SK-N-SH (cell line): ENCODE results near the gene PIEZO2. TPM values are rescaled to one million over a fixed set of nuclear protein-coding genes. Genes with fewer than 3 reads are reported as not detected.

Experiments used
- CTCF ChIA-PET: fragments of 300-600, 350-600 bp; formaldehyde crosslinking; extraction: SDS; loops from one replicate; lab custom pipeline; 2021; lab: Yijun Ruan, JAX
- POLR2A ChIA-PET: fragments of 350-600 bp; sonication (Branson Sonifier 250); formaldehyde crosslinking; extraction: SDS; loops from one replicate; lab custom pipeline; 2020; ENCODE audit warnings: antibody characterized with exemption, inconsistent platforms; lab: Yijun Ruan, JAX
- DNase-seq: peaks from one replicate; pipeline ENCODE4 v3.0.0; 2012
- H2AFZ ChIP-seq: fragments of 200-600 bp; sonication (generic); 2 replicates; pipeline ENCODE4 v1.8.1; 2016; ENCODE audit warnings: antibody characterized with exemption, mild to moderate bottlenecking, low read depth
- H3F3A ChIP-seq: fragments of 200-600 bp; sonication (generic); replicated peaks from 2 replicates; pipeline ENCODE3; 2016; ENCODE audit warnings: antibody characterized with exemption, mild to moderate bottlenecking; ENCODE audit not compliant: insufficient read depth
- H3K27ac ChIP-seq, 2 experiments: fragments of 200-500 bp in 1 of 2; fragments of 200-600 bp in 1 of 2; sonication (Bioruptor generic) in 1 of 2; sonication (generic), shearing (Covaris generic) in 1 of 2; 2 replicates each; pipeline versions ENCODE4 v1.5.1 to v1.6.1; 2014 to 2016; ENCODE audit warnings: low read depth in 2 of 2, inconsistent platforms in 1 of 2, low read length in 1 of 2, mild to moderate bottlenecking in 1 of 2, mixed read lengths in 1 of 2
- H3K27me3 ChIP-seq: fragments of 200-600 bp; sonication (generic), shearing (Covaris generic); 2 replicates; pipeline ENCODE4 v1.6.1; 2016; ENCODE audit warnings: mixed run types; ENCODE audit not compliant: insufficient read depth
- H3K36me3 ChIP-seq, 2 experiments: fragments of 200-500 bp in 1 of 2; fragments of 200-600 bp in 1 of 2; sonication (Bioruptor generic) in 1 of 2; sonication (generic) in 1 of 2; replicated peaks in 1 of 2; 2 replicates each; pipeline versions ENCODE3 to v1.5.1; 2014 to 2016; ENCODE audit warnings: low read length in 1 of 2, mild to moderate bottlenecking in 1 of 2; ENCODE audit not compliant: insufficient read depth in 2 of 2, control insufficient read depth in 1 of 2
- H3K4me1 ChIP-seq, 2 experiments: fragments of 200-500 bp in 1 of 2; fragments of 200-600 bp in 1 of 2; sonication (Bioruptor generic) in 1 of 2; sonication (generic), shearing (Covaris generic) in 1 of 2; 2 replicates each; pipeline versions ENCODE4 v1.5.1 to v1.6.1; 2014 to 2016; ENCODE audit warnings: low read depth in 1 of 2, low read length in 1 of 2, mixed run types in 1 of 2; ENCODE audit not compliant: insufficient read depth in 2 of 2, control insufficient read depth in 1 of 2
- H3K4me2 ChIP-seq: fragments of 200-600 bp; sonication (generic), shearing (Covaris generic); 2 replicates; pipeline ENCODE4 v1.6.1; 2017; ENCODE audit warnings: mixed run types
- H3K4me3 ChIP-seq, 2 experiments: fragments of 200-500 bp in 1 of 2; fragments of 200-600 bp in 1 of 2; sonication (Bioruptor generic) in 1 of 2; sonication (generic), shearing (Covaris generic) in 1 of 2; 2 replicates each; pipeline versions ENCODE4 v1.5.1 to v1.8.1; 2014 to 2016; ENCODE audit warnings: low read depth in 2 of 2, inconsistent platforms in 1 of 2, low read length in 1 of 2, mild to moderate bottlenecking in 1 of 2, mixed read lengths in 1 of 2, moderate library complexity in 1 of 2
- H3K79me2 ChIP-seq: fragments of 200-600 bp; sonication (generic); 2 replicates; pipeline ENCODE4 v1.8.1; 2017; ENCODE audit warnings: mild to moderate bottlenecking; ENCODE audit not compliant: insufficient read depth
- H3K9ac ChIP-seq: fragments of 200-600 bp; sonication (generic); 2 replicates; pipeline ENCODE4 v1.6.1; 2017; ENCODE audit warnings: mixed run types
- H3K9me2 ChIP-seq: fragments of 200-600 bp; sonication (generic); 2 replicates; pipeline ENCODE4 v1.6.1; 2017; ENCODE audit warnings: mixed run types
- H3K9me3 ChIP-seq: fragments of 200-600 bp; sonication (generic); 2 replicates; pipeline ENCODE4 v1.6.1; 2017; ENCODE audit warnings: mixed run types, mild to moderate bottlenecking, moderate library complexity
- H4K20me1 ChIP-seq: fragments of 200-600 bp; sonication (generic); 2 replicates; pipeline ENCODE4 v1.6.1; 2017; ENCODE audit warnings: mild to moderate bottlenecking, mixed run types; ENCODE audit not compliant: insufficient read depth
- ELF1 ChIP-seq: IDR thresholded peaks from 2 replicates; pipeline ENCODE4 v1.4.0; 2012
- EP300 ChIP-seq, 2 experiments: IDR thresholded peaks; 2 replicates each; pipeline versions ENCODE4 v1.4.0 to v1.6.1; 2012; ENCODE audit warnings: borderline replicate concordance in 1 of 2, low read depth in 1 of 2, low read length in 1 of 2
- EZH2phosphoT487 ChIP-seq: fragments of 200-600 bp; sonication (generic); IDR thresholded peaks from 2 replicates; pipeline ENCODE4 v1.6.1; 2017; ENCODE audit warnings: low read depth, mixed run types, mild to moderate bottlenecking, antibody characterized with exemption, moderate library complexity, borderline replicate concordance
- FOXM1 ChIP-seq: IDR thresholded peaks from 2 replicates; pipeline ENCODE4 v1.4.0; 2012; ENCODE audit warnings: low read depth, mild to moderate bottlenecking
- GABPA ChIP-seq: IDR thresholded peaks from 2 replicates; pipeline ENCODE4 v1.4.0; 2012; ENCODE audit warnings: low read depth, mild to moderate bottlenecking
- MEF2A ChIP-seq: IDR thresholded peaks from 2 replicates; pipeline ENCODE4 v1.4.0; 2012; ENCODE audit warnings: low read depth, borderline replicate concordance
- NFIC ChIP-seq: IDR thresholded peaks from 2 replicates; pipeline ENCODE4 v1.4.0; 2012; ENCODE audit warnings: borderline replicate concordance
- NRF1 ChIP-seq: IDR thresholded peaks from 2 replicates; pipeline ENCODE4 v1.6.1; 2012; ENCODE audit warnings: low read depth, mild to moderate bottlenecking, low read length
- RAD21 ChIP-seq: IDR thresholded peaks from 2 replicates; pipeline ENCODE4 v1.6.1; 2012; ENCODE audit warnings: mild to moderate bottlenecking, low read length
- RXRA ChIP-seq: IDR thresholded peaks from 2 replicates; pipeline ENCODE4 v1.4.0; 2012; ENCODE audit warnings: low read depth, mild to moderate bottlenecking, borderline replicate concordance
- SMC3 ChIP-seq: IDR thresholded peaks from 2 replicates; pipeline ENCODE4 v1.6.1; 2012; ENCODE audit warnings: low read depth, low read length, improper control_type of control experiment
- TAF1 ChIP-seq: IDR thresholded peaks from 2 replicates; pipeline ENCODE4 v1.6.1; 2012; ENCODE audit warnings: low read depth, mild to moderate bottlenecking, low read length, moderate library complexity, borderline replicate concordance
- TCF12 ChIP-seq: IDR thresholded peaks from 2 replicates; pipeline ENCODE4 v1.4.0; 2012
- TEAD4 ChIP-seq: IDR thresholded peaks from 2 replicates; pipeline ENCODE4 v1.4.0; 2012; ENCODE audit warnings: mild to moderate bottlenecking, borderline replicate concordance; ENCODE audit not compliant: insufficient read depth
- YY1 ChIP-seq: IDR thresholded peaks from 2 replicates; pipeline ENCODE4 v1.4.0; 2012; ENCODE audit warnings: low read depth, mild to moderate bottlenecking
- WGBS: methylation state at CpG from one replicate; pipeline ENCODE4 v1.1.6; 2017; ENCODE audit warnings: low lambda C conversion rate; 5-methylcytosine and 5-hydroxymethylcytosine counted together
- polyA plus RNA-seq, 3 experiments: library from polyadenylated mRNA; depleted of rRNA; stranded (reverse); fragments of >200 nt; gene quantifications; 2 replicates each; pipeline ENCODE4 v1.2.3, GENCODE V29; 2012
- TF ChIP-seq, protein P1 (sequence below): fragments of 150-350 bp; IDR thresholded peaks from 2 replicates; pipeline ENCODE4 v1.6.1; 2016; ENCODE audit warnings: mild to moderate bottlenecking, low read depth, low read length
- TF ChIP-seq, protein P2 (sequence below): IDR thresholded peaks from 2 replicates; pipeline ENCODE4; 2012
- TF ChIP-seq, protein P3 (sequence below): fragments of 150-350 bp; IDR thresholded peaks from 2 replicates; pipeline ENCODE4 v1.6.1; 2017; ENCODE audit warnings: antibody characterized with exemption, low read length, low read depth, borderline replicate concordance
- TF ChIP-seq, protein P4 (sequence below): IDR thresholded peaks from 2 replicates; pipeline ENCODE4 v1.4.0; 2012; ENCODE audit warnings: low read depth, borderline replicate concordance
- TF ChIP-seq, protein P5 (sequence below): fragments of 200-600 bp; sonication (generic); IDR thresholded peaks from 2 replicates; pipeline ENCODE4 v1.6.1; 2017; ENCODE audit warnings: antibody characterized with exemption, mild to moderate bottlenecking, moderate library complexity

The PIEZO2 gene
- polyA plus RNA-seq, 1 of the 3 experiments (the other 2 are of a cell fraction), result not detected

DNA sequence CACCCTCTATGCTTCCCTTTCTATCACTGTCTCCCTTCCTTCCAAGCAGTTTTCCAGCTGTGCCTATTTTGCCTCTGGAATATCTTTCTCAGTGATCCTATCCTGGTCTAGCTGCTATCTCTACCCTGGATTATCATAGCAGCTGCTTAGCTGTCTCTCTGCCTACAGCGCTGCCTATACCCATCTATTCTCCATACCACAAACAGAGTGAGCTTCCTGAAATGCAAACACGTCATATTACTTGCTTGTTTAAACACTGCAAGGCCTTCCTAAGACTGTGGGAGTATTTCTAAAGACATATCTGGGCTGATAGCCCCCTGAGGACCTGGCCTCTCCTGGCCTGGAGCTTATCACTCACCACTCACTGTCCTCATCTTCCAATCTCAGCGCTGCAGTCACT lies 403.4 kb downstream of the PIEZO2 start:
- TF ChIP-seq YY1 (no peak), FOXM1 (no peak), GABPA (no peak), NFIC (no peak), TAF1 (no peak), SMC3 (no peak)
- TF ChIP-seq, protein P1, sequence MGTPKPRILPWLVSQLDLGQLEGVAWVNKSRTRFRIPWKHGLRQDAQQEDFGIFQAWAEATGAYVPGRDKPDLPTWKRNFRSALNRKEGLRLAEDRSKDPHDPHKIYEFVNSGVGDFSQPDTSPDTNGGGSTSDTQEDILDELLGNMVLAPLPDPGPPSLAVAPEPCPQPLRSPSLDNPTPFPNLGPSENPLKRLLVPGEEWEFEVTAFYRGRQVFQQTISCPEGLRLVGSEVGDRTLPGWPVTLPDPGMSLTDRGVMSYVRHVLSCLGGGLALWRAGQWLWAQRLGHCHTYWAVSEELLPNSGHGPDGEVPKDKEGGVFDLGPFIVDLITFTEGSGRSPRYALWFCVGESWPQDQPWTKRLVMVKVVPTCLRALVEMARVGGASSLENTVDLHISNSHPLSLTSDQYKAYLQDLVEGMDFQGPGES, result no peak
- TF ChIP-seq, protein P2, sequence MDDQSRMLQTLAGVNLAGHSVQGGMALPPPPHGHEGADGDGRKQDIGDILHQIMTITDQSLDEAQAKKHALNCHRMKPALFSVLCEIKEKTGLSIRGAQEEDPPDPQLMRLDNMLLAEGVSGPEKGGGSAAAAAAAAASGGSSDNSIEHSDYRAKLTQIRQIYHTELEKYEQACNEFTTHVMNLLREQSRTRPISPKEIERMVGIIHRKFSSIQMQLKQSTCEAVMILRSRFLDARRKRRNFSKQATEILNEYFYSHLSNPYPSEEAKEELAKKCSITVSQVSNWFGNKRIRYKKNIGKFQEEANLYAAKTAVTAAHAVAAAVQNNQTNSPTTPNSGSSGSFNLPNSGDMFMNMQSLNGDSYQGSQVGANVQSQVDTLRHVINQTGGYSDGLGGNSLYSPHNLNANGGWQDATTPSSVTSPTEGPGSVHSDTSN, result no peak
- no peaks in the 10 kb centered on the region for H4K20me1 ChIP-seq
- no peaks in the 10 kb centered on the region for H3K79me2 ChIP-seq
- POLR2A ChIA-PET, result no interaction called here
- H3K27ac ChIP-seq, result no peak overlapping the region
- H3K9me2 ChIP-seq, result no peaks in the 10 kb centered on the region
- H3K9ac ChIP-seq, result no peak overlapping the region
- no peaks in the 10 kb centered on the region for H3K36me3 ChIP-seq
- H3K27me3 ChIP-seq, result peaks cover 8% of the 10 kb centered on the region; the same call in 1 of the 2 replicates
- H2AFZ ChIP-seq, result no peak overlapping the region
- H3K9me3 ChIP-seq, result no peaks in the 10 kb centered on the region
- no peaks in the 10 kb centered on the region for H3F3A ChIP-seq
- H3K4me3 ChIP-seq, result no peak overlapping the region
- DNase-seq, result no peak
- whole genome bisulfite sequencing, result 6% methylated on average over 3 of the region's 3 CpGs
- H3K4me1 ChIP-seq, result no peaks in the 10 kb centered on the region
- CTCF ChIA-PET, result interaction anchor here (0.9 kb wide), 1 partner anchor 14 kb away, joined by 3 read pairs; no protein-coding TSS in a partner anchor
- no peak overlapping the region for H3K4me2 ChIP-seq

DNA sequence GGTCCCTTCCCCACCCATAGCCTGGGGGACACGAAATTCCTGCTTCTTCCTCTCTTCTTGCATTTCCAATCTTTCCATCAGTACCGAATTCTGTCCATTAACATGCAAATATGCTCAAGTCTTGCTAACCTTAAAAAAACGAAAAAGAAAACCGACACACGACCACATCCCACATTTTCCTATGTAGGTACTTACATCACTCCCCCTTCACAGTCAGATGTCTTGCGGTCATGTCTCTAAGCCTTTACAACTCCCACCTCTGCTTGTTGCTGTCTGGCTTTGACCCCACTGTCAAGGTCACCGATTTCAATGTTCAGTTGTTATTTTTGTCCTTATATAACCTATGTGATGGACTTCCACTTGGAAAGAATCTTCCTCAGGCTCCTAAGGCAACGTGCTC lies 404.1 kb downstream of the PIEZO2 start:
- H3K4me3 ChIP-seq, result no peak overlapping the region
- H3F3A ChIP-seq, result no peaks in the 10 kb centered on the region
- no peak overlapping the region for H3K9ac ChIP-seq
- DNase-seq, result no peak
- 2% methylated on average over 8 of the region's 8 CpGs for WGBS
- no peaks in the 10 kb centered on the region for H3K9me2 ChIP-seq
- no peaks in the 10 kb centered on the region for H4K20me1 ChIP-seq
- ChIA-PET POLR2A (no interaction called here), CTCF (interaction anchor here (0.9 kb wide), 1 partner anchor 14 kb away, joined by 3 read pairs; no protein-coding TSS in a partner anchor)
- no peaks in the 10 kb centered on the region for H3K36me3 ChIP-seq
- no peak overlapping the region for H3K4me2 ChIP-seq
- no peaks in the 10 kb centered on the region for H3K4me1 ChIP-seq
- H3K79me2 ChIP-seq, result no peaks in the 10 kb centered on the region
- H2AFZ ChIP-seq, result no peak overlapping the region
- peaks cover 8% of the 10 kb centered on the region; the same call in 1 of the 2 replicates for H3K27me3 ChIP-seq
- H3K27ac ChIP-seq, result no peak overlapping the region
- no peaks in the 10 kb centered on the region for H3K9me3 ChIP-seq
- TF ChIP-seq, protein P3, sequence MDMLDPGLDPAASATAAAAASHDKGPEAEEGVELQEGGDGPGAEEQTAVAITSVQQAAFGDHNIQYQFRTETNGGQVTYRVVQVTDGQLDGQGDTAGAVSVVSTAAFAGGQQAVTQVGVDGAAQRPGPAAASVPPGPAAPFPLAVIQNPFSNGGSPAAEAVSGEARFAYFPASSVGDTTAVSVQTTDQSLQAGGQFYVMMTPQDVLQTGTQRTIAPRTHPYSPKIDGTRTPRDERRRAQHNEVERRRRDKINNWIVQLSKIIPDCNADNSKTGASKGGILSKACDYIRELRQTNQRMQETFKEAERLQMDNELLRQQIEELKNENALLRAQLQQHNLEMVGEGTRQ, result no peak
- TF ChIP-seq FOXM1, result no peak
- no peak for TF ChIP-seq TEAD4
- TF ChIP-seq TCF12, result no peak
- TF ChIP-seq, protein P4, sequence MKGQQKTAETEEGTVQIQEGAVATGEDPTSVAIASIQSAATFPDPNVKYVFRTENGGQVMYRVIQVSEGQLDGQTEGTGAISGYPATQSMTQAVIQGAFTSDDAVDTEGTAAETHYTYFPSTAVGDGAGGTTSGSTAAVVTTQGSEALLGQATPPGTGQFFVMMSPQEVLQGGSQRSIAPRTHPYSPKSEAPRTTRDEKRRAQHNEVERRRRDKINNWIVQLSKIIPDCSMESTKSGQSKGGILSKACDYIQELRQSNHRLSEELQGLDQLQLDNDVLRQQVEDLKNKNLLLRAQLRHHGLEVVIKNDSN, result no peak
- no peak for TF ChIP-seq RAD21
- TF ChIP-seq NFIC, result no peak
- no peak for TF ChIP-seq EP300 (IDR thresholded peaks at IDR 0.05; ENCODE audit: borderline replicate concordance in 1 of 2, low read depth in 1 of 2, low read length in 1 of 2)
- TF ChIP-seq MEF2A, result no peak
- TF ChIP-seq, protein P5, sequence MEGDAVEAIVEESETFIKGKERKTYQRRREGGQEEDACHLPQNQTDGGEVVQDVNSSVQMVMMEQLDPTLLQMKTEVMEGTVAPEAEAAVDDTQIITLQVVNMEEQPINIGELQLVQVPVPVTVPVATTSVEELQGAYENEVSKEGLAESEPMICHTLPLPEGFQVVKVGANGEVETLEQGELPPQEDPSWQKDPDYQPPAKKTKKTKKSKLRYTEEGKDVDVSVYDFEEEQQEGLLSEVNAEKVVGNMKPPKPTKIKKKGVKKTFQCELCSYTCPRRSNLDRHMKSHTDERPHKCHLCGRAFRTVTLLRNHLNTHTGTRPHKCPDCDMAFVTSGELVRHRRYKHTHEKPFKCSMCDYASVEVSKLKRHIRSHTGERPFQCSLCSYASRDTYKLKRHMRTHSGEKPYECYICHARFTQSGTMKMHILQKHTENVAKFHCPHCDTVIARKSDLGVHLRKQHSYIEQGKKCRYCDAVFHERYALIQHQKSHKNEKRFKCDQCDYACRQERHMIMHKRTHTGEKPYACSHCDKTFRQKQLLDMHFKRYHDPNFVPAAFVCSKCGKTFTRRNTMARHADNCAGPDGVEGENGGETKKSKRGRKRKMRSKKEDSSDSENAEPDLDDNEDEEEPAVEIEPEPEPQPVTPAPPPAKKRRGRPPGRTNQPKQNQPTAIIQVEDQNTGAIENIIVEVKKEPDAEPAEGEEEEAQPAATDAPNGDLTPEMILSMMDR, result no peak
- no peak for TF ChIP-seq RXRA
- TF ChIP-seq NRF1, result no peak
- no peak for TF ChIP-seq EZH2phosphoT487
- no peak for TF ChIP-seq ELF1
- TF ChIP-seq SMC3, result no peak
- TF ChIP-seq TAF1, result no peak
